HG03045 (cell line): ENCODE data around the gene MET.
"Not testable (repeated sequence)": the region's sequence is repeated elsewhere in the genome, so short reads cannot be mapped to it uniquely, and the experiment has no call there.

Experiments used
- ATAC-seq: cut with Tn5 transposase; IDR thresholded peaks from one replicate; pipeline ENCODE4 v1.9.1; 2021; ENCODE audit warnings: mild to moderate bottlenecking, moderate library complexity; ENCODE audit not compliant: unreplicated experiment

Gene MET

DNA sequence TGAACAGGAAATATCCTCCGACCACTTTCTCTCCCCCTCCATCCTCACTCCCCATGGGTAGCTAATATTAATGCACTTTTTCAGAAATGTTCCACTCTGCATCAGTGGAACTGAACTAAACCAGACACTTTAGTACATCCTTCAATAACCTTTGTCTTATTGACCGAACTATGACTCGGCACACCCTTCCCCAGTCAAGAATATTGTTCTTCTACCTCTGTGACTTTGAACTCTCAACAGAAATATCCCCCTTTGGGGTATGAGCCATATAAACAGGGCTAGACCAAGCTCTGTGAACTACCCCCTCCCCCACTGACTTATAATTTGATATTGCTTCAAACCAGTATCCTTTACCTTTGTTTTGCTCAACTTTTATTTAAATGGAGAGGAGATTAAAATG lies 132.5 kb downstream of the MET start:
- no peak for ATAC-seq

DNA sequence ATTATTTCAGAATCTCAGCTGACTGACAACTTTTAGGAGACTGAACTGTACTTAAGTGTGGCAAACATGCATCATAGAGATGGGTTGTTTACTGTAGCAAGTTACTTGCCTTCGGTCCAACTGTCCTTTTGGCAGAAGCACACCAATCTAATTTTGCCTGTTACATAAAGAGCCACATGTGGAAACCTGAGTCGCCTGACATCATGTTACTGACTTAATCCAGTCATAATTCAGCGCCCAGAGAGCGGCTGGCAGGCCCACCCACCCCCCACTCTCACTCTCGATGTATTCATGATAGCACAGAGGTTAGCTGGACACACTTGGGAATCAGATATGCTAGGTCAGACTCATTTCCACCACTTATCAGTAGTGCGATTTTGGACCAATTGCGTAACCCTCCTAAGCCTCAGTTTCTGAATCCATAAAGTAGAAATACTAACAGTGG lies 133.1 kb downstream of the MET start:
- no peak for ATAC-seq

DNA sequence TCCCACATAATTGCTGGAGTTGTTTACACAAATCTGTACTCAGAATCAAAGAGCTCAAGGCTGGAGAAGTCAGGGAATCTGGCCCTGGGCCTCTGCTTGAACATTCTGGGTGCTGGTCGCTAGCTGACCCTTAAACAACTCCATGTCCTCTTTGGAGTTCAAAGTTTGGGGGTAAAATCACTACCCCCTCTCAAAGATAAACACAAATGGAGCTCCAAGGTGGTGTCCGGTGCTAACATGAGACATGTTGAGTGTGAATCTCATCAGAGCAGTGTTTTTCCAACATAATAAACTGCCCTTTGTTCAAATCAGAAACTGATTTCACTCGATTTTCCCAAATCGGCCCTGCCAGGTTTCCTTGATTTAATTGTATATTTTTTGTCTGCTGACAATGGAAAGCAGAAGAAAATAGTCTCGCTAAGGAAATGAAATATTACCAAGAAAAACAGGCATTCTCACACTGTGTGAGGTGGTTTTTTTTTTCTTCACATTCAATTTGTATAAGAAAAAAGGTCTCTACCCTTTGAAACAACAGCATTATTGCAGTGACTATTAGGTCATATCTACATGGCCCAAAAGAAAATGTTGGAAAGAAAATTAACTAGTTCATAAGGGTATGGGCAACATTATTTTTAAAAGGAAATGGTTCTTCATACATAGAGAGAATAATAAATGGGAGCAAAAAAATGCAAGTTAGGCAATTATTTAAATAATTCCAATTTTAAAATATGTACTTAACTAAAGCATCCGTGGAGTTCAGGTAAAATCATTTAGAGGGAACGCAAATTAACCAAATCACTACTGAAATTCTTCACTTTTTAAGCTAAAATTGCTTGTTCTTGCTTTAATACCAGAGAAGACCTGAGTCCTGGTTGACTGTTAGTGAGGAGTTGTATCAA lies 134.3 kb downstream of the MET start:
- no peak for ATAC-seq

DNA sequence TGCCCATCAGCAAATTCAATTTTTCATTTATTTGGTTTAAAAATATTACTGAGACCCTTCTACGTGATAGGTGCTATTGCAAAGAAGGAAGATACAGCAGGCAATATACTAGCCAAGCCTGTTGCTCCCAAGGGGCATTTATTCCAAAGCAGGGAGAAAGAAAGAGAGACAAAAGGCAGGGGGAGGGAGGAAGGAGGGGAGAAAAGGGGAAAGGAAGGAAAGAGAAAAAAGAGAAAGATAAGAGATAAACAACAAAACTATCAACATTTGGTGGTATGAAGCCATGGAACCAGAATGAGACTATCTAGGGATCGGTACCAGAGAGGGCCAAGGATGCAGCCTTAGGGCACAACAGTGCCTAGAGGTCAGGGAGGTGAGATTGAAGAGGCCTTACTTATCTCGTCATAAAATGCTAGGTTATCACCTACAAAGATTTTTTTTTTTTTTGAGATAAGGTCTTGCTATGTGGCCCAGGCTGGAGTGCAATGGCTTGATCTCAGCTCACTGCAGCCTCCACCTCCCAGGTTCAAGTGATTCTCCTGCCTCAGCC lies 135.1 kb downstream of the MET start:
- no peak for ATAC-seq

DNA sequence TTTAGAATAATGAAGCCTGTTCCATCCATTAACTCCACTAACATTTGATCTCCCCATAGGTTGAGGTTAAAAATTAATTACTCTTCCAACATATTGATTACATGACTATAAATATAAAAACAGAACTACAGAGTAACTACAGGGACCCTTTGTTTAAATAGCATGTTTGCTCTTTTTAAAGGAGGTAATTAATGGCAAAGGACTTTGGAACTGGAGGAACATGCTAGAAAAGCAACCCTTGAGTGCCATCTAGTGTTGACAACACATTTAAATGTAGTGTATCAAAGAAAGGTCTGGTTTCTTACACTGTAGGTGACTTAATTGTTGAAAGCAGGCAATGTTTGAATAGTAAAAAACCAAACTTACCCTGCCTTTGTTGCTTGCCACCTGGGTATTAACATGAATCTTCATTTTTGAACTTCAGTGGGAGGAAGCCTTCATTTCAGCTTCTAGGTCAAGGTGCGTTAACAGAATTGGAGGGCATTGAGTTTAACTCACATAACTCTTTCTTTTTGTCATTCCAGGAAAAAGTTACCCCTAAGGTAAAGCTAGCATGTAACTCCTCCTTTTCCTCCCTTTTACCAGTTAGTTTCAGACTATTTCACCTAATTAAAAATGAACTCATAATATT lies 137.8 kb downstream of the MET start:
- ATAC-seq = no peak

DNA sequence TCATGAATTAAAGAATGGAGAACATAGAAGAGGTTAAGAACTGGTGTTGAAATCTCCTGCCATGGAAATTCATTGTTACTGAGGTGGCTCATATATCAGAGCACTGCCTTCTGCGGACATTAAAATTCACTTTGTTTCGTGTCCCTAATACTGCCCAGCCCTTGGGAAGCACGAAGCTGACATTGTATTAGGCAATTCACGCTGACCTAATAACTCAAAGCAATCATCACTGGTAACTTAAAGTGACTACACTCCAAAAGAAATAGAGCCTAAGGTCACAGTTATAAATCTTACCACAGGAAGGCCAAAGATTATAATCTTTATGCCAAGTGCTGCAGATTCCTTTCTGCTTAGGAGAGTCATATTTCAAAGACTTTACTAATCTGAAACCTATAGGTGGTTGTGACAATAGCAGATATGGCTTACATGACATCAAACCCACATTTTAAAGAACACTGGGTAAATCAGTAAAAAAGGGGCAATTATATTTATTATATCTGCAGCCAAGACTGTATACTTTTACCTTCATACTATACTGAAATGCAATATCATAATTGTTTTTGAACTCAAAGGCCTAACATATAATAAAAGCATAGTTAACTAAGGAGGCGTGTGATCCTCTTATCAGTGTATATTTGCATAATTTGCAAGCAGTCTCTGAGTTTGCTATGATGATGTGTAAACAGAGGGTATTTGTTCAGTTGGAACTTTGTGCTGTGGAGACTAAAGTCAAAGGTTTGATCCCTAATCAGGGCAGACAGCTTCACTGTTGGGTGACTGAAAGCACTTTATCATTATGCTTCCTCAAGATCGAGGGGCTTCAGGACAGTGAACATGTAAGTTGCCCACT lies 138.5 kb downstream of the MET start:
- no peak for ATAC-seq

DNA sequence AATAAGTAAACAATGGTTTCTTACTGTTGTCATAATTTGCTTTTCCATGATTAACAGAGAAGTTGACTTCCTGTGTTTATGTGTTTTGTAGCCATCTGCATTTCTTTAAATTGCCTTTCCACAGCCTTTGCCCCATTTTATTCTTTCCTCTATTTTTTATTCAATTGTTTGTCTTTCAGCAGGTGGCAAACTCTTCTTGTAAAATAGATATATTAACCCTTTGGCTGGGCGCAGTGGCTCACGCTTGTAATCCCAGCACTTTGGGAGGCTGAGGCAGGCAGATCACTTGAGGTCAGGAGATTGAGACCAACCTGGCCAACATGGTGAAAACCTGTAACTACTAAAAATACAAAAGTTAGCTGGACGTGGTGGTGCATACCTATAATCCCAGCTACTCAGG lies 139.8 kb downstream of the MET start:
- ATAC-seq = no peak

DNA sequence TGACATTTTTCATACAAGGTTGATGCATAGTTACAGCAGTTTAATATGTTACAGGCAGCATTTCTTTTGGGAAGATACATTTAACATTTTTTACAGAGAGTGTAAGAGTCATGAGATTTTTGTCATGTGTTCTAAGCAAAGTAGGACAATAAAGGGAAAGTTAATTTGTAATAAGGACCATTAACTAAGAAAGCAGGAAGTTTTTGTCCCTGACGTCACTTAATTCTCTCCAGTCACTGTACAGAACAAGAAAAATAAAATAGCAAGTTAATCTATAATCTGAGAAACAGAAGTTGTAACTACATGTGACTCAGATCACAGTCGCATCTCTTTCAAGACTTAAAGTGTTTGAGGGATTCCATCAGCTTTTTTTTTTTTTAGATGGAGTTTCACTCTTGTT lies 140.9 kb downstream of the MET start:
- no peak for ATAC-seq

DNA sequence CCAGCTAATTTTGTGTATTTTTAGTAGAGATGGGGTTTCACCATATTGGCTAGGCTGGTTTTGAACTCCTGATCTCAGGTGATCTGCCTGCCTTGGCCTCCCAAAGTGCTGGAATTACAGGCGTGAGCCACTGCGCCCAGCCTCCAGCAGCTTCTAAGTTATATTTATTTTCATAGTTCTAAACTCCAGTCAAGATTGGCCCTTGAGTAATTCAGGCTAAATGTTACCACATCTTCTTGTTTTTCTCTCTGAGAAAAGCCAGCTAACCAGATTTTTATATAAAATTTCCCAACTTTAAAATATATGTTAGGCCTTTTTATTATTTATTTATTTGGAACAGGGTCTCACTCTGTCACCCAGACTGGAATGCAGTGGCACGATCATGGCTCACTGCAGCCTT lies 141.4 kb downstream of the MET start:
- ATAC-seq = not testable (repeated sequence)

DNA sequence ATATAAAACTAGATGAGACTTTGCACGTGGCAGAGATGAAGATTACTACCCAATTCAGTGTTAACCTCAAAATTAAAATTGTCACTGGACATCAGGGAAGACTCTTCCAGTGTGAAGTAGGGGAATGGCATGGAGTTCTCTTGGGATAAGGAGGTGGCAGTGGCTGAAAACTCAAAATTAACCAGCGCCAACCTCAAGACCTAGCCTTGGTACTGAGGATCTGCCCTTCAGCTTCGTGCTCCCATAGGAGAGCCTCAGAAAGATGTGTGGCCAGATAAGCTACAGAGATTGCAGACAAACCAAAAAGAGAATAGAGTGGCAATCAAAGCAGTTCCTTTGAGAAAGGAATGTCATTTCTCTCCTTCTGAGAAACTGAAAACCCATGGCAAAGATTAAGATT lies 143.0 kb downstream of the MET start:
- ATAC-seq = no peak

DNA sequence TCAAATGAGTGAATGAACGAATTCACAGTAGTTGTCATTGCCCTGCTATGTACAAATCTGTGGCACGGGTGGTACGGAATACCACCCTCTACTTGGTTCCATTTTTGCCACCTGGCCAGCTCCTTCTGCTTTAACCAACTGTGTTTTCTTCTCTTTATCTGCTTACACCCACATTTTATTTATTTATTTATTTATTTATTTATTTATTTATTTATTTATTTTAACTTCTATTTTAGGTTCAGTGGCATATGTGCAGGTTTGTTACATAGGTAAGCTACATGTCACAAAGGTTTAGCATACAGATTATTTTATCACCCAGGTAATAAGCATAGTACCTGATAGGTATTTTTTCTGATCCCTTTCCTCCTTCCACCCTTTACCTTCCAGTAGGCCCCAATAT lies 148.2 kb downstream of the MET start:
- no peak for ATAC-seq

DNA sequence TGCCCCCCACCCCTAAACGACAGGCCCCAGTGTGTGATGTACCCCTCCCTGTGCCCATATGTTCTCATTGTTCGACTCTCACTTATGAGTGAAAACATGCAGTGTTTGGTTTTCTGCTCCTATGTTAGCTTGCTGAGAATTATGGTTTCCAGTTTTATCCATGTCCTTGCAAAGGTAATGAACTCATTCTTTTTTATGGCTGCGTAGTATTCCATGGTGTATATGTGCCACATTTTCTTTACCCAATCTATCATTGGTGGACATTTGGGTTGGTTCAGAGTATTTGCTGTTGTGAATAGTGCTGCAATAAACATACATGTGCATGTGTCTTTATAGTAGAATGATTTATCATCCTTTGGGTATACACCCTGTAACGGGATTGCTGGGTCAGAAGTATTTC lies 149.7 kb downstream of the MET start:
- not testable (repeated sequence) for ATAC-seq

DNA sequence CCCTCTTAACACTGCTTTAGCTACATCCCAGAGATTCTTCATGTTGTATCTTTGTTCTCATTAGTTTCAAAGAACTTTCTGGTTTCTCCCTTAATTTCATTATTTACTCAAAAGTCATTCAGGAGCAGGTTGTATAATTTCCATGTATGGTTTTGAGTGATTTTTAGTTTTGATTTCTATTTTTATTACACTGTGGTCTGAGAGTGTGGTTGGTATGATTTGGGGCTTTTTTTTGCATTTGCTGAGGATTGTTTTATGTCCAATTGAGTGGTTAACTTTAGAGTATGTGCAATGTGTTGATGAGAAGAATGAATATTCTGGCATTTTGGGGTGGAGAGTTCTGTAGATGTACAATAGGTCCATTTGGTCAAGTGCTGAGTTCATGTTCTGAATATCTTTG lies 152.5 kb downstream of the MET start:
- no peak for ATAC-seq

DNA sequence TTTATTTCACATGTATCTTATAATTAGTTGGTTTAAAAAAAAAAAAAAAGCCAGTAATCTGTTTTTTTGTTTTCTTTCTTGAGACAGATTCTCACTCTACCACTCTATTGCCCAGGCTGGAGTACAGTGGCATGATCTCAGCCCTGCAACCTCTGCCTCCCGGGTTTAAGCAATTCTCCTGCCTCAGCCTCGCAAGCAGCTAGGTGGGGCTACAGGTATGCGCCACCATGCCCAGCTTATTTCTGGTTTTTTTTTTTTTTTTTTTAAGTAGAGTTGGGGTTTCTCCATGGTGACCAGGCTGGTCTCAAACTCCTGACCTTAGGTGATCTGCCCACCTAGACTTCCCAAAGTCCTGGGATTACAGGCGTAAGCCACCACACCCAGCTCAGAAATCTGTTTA lies 156.3 kb downstream of the MET start:
- ATAC-seq = no peak

DNA sequence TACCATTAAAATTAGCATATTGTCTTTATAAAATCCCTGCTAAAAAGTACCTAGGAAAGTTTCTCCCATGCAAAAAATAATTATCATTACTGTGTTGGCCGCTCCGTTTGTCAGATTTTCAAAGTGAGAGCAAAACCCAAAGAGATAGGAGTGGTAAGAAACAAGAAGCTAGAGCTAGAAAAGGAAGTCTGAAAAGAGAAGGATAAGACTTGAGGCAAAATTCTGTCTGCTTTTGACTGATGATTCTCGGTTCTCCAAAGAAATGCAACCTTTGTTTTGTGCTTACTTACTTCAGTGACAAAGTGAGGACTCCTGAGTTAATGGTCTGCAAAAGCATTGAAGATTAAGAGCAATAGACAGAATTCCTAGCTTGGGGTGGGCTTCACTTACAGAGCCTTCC lies 157.0 kb downstream of the MET start:
- no peak for ATAC-seq

DNA sequence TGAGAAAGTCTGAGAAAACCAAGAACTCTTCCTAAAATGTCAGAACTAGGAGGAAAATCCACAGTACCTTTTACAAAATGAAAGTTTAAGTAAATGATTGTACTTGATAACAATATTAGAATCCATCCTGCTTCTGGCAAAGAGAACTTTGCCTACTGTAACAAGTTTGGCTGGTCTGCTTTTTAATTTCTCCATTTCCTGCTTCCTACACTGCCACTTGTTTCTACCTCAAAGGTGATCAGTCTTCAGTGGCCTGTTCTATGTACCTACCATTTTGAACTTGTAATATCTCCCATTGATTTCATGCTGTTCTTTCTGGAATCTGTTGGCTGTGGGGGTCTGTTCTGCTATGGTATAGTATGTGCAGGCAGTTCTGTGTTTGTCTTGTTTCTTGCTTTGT lies 157.5 kb downstream of the MET start:
- no peak for ATAC-seq

DNA sequence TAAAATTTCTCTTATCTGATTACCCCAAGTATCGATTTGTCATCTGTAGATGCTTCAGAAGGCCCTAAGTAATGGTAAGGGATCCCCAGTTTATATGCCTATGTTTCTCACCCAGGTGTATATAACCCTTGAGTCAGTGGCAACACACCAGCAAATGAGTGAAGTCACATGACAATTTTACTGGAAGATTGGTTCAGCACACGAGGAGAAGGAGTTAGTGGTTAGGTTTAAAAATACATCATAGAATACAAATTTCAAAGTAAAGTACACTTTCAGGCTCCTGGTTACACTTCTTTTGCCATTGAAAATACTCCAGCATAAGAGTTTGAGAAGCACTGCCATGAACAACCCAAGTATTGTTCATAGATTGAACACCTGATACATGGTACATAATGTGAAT lies 160.7 kb downstream of the MET start:
- ATAC-seq = no peak

DNA sequence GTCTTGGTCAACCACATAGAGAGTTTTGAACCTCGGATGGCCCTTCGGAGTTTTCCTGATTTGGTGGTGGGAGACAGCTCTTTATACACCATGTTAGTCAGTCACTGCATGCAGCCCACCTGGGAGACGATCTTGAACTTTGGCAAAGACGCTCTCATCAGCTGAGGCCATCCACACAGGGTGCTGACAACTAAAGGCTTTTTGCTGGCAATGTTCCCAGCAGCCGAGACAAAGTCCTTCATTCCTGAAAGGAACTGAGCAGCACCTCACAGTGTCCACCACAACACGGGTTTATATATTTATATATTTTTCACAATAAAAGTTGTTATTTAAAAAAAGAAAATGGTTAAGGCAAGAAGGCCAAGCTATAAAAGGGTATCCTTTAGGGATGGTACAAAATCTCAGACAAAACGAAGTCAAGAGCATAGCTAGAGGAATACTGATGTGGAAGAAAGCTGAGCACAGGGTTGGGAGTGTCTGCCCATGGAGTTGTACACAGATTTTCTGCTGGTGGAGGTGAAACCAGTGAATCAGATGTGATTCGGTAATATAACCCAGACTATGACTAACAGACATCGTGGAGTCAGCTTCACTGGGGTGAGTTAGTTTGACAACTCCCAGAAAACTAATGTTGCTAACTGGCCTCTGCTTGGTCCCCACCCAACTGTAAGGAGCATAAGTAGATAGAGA lies 163.0 kb downstream of the MET start:
- no peak for ATAC-seq

DNA sequence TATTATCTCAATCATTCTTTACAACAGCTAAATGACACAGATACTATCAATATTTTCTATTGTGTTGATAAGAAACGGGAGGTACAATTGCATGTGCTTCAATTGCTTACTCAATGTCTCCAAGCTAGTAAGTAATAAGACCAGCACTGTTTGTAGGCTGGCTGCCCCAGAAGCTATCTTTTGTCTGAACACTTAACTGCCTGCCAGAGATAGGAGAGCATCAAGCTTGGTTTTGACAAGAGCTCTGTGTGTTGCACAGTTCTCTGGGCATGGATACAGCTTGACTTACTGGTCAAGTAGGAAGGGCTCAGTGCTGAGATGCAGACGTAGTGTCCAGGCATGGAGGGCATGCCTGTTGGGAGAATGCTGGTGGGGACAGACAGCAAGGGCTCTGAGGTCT lies 164.1 kb downstream of the MET start:
- no peak for ATAC-seq

DNA sequence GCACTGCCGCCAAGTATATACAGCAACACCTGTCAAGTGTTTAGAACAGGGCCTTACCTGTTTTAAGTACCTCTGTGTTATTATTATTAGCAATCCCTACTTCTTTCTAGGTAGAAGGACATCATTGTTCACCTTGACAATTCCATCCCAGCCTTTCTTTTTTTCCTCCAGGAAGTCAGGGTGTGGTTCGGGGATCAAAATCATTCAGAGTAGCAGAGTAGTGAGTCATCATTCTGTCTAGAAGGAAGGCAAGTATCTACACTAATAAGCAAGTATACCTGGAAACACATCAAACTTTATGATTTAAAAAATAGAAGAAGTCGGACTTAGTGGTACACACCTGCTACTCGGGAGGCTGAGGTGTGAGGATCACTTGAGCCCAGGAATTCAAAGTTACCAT lies 164.9 kb downstream of the MET start:
- ATAC-seq = no peak

DNA sequence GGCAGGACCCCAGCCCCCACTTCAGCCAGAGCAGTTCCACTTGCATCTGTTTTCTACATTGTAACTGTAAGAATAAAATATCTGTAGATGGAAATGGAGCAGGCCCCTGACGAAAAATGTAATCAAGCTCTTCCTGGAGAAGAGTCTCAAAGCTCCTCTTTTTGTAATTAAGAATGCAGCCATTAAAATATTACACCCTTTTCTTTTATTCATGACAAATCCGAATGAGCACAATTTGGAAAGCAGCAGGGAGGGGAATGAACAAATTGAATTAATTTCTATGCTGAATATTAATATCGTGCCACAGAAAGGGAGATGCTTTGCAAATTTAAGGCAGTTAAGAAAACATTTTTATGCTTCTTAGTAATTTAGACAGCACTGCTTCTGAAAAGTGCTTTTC lies 165.6 kb downstream of the MET start:
- no peak for ATAC-seq
